Measurements from ENCODE around the gene PKIB.

PKIB gene

GRCh38 chr6:122752459-122752858 lies 142.3 kb downstream of the PKIB start:
- no peak for DNase-seq

GRCh38 chr6:122753000-122753687 lies 142.9 kb downstream of the PKIB start:
- no peak for DNase-seq

DNA sequence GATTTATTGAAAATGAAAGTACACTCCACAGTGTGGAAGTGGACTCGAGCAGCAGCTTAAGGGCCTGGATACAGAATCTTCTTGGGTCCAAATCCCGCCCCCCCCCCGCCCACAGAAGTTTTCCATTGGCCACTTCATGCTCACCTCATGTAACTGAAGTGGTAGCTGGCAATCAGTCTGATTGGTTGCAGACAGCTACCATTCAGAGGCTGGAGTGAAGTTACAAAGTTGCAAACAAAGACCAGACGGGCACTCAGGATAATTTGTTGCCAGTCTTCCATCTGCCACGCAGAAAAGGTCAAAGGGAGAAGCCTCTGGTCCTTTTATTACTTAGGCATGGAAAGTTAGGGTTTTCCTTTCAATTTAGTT lies 143.5 kb downstream of the PKIB start:
- DNase-seq: no peak

DNA sequence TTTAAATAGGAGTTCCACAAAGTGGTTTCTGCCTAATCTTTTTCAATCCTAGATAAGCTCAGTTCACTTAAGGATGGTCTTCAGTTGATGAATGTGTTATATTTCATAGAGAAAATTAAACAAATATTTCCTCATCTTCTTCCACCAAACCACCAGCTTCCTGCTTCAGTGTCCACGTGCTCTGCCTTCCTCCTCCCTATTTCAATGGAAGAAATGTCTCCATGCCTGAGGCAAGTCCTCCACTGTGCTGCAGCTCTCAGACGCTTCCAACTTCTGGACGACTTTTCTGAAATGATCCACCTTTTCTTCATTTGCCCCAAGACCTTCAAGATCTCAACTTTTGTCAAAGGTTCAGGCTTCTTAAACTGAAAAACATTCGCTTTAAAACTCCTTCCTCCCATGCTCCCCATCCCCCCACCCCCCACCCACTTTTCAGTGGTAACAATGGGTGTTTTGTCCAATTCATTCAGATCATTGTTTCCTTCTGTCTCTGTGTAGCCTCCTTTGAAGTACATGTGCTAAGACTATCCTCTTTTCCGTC lies 144.1 kb downstream of the PKIB start:
- DNase-seq: no peak

DNA sequence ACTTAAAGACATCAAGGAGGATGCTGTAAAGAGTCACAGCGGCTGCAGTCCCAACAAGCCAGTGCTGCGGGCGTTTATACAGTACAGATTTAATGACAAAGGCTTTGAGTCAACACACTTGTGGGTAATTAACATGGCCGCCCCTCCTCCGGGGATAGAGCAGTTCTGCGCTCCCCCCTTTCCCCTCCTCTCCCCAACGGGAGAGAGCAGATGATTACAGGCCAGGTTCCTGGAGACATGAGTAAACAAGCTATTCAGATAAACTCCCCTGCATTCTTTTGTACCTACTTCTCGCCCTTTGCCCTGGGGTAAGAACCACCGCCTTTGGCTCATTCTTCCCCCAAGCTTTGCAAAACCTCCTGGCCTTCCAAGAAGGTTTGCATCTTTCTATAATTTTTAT lies 145.7 kb downstream of the PKIB start:
- no peak for DNase-seq

DNA sequence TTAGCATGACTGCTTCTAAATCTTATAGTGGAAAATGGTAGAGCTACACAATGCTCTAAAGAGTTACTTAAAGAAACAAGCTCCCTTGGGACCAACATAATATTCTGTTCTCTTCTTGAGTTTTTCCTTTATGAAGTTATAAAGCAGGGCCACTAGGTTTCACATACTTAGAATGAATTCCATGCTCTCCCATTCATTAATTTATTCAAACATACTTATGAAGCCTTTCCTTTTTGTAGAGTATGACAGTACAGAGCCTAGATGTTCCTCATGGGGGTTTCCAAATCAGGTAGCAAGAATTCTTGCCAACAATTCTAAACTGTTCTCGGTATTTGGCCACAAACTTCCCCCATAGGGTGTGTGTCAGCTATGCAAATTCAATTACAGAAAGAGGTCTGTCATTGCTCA lies 148.7 kb downstream of the PKIB start:
- no peak for DNase-seq

DNA sequence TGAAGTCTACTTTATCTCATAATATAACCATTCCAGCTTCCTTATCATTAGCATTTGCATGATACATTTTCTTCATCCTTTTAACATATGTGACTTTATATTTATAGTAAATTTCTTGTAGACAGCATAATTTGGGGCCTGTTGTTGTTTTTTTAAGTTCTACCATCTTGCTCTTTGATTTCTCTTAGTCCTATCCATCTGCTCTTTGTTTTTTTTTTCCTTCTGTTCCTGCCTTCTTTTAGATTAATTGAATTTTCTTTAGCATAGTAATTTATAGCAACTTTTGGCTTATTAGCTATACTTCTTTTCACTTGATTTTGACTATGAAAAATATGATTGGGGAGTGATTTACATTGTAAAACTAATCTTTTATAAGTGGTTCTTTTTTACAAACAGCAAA lies 150.1 kb downstream of the PKIB start:
- DNase-seq: no peak

GRCh38 chr6:122766256-122766655 lies 156.1 kb downstream of the PKIB start:
- DNase-seq: no peak

DNA sequence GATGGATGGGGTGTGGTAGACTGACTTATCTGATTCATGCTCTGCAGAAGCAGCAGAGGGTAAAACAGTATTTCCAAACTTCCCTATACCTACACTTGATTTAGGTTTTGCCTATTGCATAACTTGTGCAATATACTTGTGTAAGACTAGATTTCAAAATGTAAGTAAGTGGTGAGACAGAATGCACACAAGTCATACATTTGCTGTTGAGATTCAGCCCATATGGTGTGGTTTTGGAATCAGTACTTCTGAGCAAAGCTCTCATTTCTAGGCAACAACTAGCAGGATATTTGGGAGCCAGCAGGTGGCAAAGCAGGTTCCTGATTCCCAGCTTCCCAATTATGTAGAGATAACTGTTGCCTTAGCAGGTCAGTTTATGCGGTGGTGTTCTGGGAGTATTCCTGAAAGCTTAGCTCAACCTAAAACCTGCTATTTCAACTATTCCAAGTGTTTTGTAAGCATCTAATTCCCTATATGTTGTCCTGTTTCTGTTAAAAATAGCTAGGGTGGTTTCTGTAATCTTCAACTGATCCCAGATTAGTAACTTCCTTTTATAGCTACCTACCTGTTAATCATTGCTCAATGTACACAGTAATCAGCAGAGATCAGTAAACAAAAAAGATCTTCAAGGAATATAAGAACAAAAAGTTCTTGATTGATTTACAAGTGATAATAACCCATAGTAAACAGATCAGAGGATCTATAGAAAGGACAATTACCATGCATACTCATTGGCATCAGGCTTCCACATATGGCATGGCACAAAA lies 160.8 kb downstream of the PKIB start:
- no peak for DNase-seq

DNA sequence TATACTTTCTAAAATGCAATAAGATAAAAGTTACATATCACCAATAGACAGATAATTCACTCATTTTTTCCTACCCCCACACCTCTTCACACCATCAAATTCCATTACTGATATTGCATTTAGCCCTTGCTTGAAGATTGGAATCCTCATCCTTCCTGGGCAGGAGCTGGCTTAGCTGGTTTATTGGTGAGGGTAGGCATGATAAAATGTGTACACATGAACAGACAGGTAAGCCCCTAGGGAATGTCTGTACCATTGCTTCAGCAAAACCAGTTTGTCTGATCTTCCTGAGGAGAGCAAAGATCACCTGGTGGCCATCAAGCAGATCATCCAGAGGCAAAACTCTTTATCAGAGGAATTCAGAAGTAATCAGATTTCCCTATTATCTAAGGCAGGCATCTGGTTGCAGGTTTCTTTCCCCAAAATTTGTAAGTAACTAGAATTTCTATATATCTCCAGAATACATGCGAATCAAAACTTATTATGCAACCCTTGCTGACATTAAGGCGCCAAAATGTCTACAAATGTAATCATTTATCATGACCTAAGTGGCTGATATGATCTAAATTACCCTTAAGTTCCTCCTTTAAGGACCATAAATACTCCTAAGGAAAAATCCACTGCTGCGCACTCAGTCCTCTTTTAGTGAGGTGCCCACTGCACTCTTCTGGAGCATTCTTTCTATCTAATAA lies 162.7 kb downstream of the PKIB start:
- DNase-seq: no peak

Data from activated CD8-positive, alpha-beta memory T cell treated with anti-CD3 and anti-CD28 coated beads, Interleukin-2, amount 50 U/mL, for 48 hours (primary cell).